ENCODE data around the gene ZBTB7C. TPM values are rescaled to one million over a fixed set of nuclear protein-coding genes. Genes with fewer than 3 reads are reported as not detected.
A peak's percentile ranks its signal among the peaks of the same experiment; 100 is the strongest.

ZBTB7C gene
- total and polyA plus RNA-seq, 2 donors, result 4.6 to 8.6 TPM

DNA sequence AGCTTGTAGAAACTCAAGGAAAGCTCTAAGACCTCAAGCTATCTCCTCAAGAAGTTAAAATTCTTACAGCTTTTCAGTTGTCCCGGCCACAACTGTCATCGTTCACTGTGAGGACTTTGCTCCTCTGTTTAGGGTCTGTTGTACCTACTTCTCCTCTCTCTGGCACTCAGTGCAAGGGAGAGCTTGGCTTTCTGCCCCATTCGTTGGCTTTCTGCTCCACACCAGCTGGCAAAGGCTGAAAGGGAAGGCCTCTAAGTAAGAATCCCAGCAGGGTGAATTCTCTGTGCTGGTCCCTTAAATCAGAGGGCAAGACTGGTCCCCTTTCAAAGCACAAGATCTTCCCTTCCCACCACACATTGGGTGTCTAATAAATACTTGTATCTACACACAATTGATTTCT lies 17.3 kb downstream of the ZBTB7C start:
- H3K36me3 ChIP-seq (ENCODE audit: insufficient read depth), result no peaks in the 10 kb centered on the region
- DNase-seq (ENCODE audit: extremely low spot score), result no peak
- H3K4me1 ChIP-seq (ENCODE audit: insufficient read depth), result peaks cover 2% of the 10 kb centered on the region
- WGBS, result 59% methylated on average over 3 of the region's 3 CpGs
- no peak overlapping the region for H3K27ac ChIP-seq (ENCODE audit: low read depth)
- no peak overlapping the region for H3K4me3 ChIP-seq (ENCODE audit: low read depth, low read length)

DNA sequence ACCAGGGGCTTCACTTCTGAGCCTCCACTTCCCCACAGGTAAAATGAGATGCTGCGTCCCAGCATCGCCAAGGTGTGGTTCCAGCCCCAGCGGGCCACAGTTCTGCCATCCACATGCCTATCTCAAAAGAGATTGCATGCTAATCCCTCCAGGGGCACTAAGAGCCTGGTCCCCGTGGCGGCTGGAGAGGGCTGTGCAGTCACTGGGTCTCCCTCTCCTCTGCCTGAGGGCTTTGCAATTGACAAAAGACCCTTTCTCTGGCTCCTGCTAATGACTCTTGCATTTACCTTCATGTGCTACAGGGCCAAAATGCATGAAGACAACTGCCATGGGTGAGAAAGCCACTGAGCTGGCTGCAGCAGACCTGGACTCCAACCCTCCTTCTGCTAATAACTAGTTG lies 18.5 kb downstream of the ZBTB7C start:
- Histone ChIP-seq H3K36me3 (ENCODE audit: insufficient read depth) (no peaks in the 10 kb centered on the region), H3K4me3 (ENCODE audit: low read depth, low read length) (no peak overlapping the region), H3K4me1 (ENCODE audit: insufficient read depth) (peaks cover 2% of the 10 kb centered on the region), H3K27ac (ENCODE audit: low read depth) (no peak overlapping the region)
- no peak for DNase-seq (ENCODE audit: extremely low spot score)
- 84% methylated on average over 5 of the region's 5 CpGs for WGBS

DNA sequence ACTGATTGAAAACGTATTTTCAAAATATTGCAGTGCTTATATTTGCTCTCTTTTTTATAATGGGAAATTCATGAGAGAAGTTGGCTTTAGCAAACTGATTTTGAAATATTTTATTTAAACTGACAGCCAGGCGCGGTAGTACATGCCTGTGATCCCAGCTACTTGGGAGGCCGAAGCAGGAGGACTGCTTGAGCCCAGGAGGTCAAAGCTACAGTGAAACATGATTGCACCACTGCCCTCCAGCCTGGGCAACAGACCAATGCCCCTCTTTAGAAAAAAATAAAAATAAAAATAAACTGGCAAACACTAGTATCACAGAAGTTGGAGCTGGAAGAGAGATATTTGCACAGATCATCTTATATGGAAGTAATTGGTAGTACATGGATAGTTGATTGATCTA lies 20.7 kb downstream of the ZBTB7C start:
- H3K4me3 ChIP-seq (ENCODE audit: low read depth, low read length), result no peak overlapping the region
- WGBS, result 82% methylated on average over 4 of the region's 4 CpGs
- H3K36me3 ChIP-seq (ENCODE audit: insufficient read depth), result no peaks in the 10 kb centered on the region
- no peak for DNase-seq (ENCODE audit: extremely low spot score)
- peaks cover 1% of the 10 kb centered on the region for H3K4me1 ChIP-seq (ENCODE audit: insufficient read depth)
- H3K27ac ChIP-seq (ENCODE audit: low read depth), result no peak overlapping the region

DNA sequence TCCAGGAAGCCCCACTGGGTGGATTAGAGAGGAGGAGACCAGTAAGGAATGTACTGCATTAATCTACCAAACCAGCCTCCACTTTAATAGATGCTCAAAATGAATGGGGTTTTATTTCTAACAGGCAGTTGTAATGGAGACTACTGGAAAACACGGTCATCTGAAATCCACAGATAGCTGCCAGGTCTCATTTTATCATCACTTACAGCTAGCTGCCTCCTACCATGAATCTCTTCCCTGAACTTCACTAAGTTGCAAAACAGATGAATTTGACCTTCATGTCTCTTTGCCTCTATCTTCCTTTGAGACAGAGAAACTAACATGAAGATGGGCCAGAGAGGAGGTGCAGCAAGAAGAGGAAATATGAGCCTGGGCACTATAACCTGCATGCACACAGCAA lies 21.9 kb downstream of the ZBTB7C start:
- Histone ChIP-seq H3K4me1 (ENCODE audit: insufficient read depth) (no peaks in the 10 kb centered on the region), H3K4me3 (ENCODE audit: low read depth, low read length) (no peak overlapping the region), H3K36me3 (ENCODE audit: insufficient read depth) (no peaks in the 10 kb centered on the region), H3K27ac (ENCODE audit: low read depth) (no peak overlapping the region)
- WGBS, result 45% methylated on average over 1 of the region's 1 CpG
- no peak for DNase-seq (ENCODE audit: extremely low spot score)

DNA sequence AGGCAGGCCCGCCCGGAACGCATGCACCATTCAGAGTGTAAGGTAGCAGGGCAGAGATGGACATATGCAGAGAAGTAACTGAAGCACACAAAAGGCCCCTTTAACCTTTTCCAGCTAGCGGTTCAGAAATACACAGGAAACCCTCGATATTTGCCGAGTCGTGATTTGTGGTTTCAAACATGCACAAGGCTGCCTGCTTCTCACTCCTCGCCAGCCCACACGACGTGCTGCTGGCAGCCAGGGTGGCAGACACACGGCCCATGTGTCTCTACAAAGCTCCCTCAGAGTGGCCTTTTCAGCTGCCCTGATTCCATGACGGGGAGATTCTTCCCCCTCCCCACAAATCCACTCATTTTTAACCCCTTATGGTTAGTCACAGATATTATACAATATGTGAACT lies 23.6 kb downstream of the ZBTB7C start:
- H3K27ac ChIP-seq (ENCODE audit: low read depth), result no peak overlapping the region
- H3K4me3 ChIP-seq (ENCODE audit: low read depth, low read length), result no peak overlapping the region
- no peak for DNase-seq (ENCODE audit: extremely low spot score)
- WGBS, result 69% methylated on average over 12 of the region's 12 CpGs
- H3K36me3 ChIP-seq (ENCODE audit: insufficient read depth), result no peaks in the 10 kb centered on the region
- no peaks in the 10 kb centered on the region for H3K4me1 ChIP-seq (ENCODE audit: insufficient read depth)

DNA sequence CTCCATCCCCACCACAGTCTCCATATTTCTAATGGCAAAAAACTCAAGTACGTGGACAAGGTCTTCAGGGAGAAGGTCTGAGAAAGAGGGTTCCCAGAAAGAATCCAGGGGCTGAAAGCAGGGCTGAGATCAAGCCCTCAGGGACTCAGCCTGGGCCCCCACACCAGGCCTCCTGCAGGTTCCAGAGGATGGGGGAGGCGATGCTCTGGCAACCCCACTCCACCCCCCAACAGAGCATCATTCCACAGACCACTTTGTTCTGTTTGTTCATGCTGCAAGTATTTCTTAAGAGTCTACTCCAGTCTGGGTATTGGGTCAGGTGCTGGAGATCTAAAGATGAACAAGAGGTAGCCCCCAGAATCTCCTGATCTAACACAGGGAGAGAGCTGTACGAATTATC lies 32.2 kb downstream of the ZBTB7C start:
- no peaks in the 10 kb centered on the region for H3K36me3 ChIP-seq (ENCODE audit: insufficient read depth)
- no peaks in the 10 kb centered on the region for H3K4me1 ChIP-seq (ENCODE audit: insufficient read depth)
- H3K4me3 ChIP-seq (ENCODE audit: low read depth, low read length), result no peak overlapping the region
- 75% methylated on average over 3 of the region's 3 CpGs for whole genome bisulfite sequencing
- no peak overlapping the region for H3K27ac ChIP-seq (ENCODE audit: low read depth)
- DNase-seq (ENCODE audit: extremely low spot score), result no peak

DNA sequence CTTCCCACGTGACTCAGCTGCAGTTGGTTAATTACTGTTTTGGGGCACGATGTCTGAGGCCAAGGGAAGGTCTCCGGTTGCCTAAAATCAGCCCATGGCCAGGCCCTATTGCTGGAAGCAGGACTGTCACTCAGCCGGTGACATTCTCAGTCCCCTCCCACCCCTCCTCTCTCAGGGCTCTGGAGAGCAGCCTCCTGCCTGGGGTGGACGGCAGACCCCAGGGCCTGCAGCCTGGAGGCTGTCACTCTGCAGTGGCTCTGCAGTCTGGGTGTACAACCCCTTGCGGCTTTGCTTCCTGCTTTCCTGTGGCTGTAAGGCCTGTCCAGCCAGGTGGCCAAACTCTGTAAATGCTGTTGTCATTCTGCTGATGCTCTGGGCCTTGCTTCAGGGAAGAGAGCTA lies 32.8 kb downstream of the ZBTB7C start:
- DNase-seq (ENCODE audit: extremely low spot score), result no peak
- 51% methylated on average over 6 of the region's 6 CpGs for WGBS
- no peak overlapping the region for H3K4me3 ChIP-seq (ENCODE audit: low read depth, low read length)
- no peaks in the 10 kb centered on the region for H3K36me3 ChIP-seq (ENCODE audit: insufficient read depth)
- no peaks in the 10 kb centered on the region for H3K4me1 ChIP-seq (ENCODE audit: insufficient read depth)
- no peak overlapping the region for H3K27ac ChIP-seq (ENCODE audit: low read depth)

DNA sequence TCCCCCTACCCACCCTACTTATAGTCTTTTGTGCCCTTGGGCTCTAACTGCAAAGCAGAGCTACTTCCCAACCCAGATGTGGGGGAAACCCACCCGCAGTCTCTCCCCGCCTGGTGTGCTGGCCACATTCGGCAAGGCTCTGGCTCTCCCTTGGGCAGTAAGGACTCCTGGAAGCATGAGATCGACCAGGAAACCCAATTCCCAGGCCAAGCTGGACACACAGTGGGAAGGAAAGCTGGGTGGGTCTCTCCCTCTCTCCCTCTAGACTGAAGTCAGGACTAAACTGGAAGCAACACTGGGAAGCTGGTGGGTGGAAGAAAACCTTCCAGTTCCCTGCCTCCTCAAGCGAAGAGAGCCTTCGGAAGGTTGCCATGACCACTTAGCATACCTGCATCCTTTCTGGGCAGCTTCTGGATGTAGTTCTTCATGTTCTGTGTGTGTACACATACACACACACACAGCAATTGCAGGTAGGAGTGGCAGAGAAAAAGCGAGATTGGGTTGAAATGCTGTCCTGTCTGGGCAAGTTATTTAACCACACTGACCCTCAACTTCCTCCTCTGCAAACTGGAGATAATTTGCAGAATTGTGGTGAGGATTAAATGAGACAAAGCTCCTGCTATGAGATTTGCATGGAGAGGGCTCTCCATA lies 33.9 kb downstream of the ZBTB7C start:
- Histone ChIP-seq H3K4me3 (ENCODE audit: low read depth, low read length) (no peak overlapping the region), H3K36me3 (ENCODE audit: insufficient read depth) (no peaks in the 10 kb centered on the region), H3K4me1 (ENCODE audit: insufficient read depth) (no peaks in the 10 kb centered on the region), H3K27ac (ENCODE audit: low read depth) (peak overlapping the region; percentile 35)
- no peak for DNase-seq (ENCODE audit: extremely low spot score)
- WGBS, result 73% methylated on average over 7 of the region's 7 CpGs

DNA sequence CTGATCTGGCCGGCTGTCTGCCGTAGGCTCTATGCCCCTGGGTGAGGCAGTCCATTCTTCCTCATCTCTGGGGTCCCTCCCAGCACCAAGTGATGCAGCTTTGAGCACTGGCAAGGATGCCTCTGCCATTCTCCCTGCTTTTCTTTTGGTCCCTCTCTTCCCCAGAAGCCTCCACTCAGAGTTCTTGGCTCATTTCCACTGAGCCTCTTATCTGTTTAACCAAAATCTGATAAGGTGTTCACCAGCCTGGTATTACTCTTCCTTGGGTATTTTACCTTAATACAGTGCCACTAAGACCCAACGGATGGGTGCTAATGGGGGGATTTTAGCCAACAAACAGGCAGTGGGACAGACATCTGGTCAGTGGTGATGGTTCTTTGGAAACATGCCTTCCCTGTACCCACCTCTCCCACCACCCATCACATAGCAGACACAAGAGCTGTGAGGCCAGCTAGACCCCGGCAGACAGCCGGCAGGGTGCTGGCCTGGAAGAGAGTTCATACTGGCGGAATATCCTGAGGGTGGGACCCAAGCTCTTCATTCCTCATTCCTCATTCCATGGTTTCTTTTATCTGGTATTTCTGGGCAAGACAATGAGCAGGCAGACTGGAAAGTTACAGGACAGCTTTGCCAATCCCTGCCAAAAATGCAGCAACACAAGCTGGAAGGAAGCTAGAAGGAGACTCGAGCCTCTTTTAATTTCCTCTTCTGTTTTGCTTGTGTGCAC lies 34.6 kb downstream of the ZBTB7C start:
- Histone ChIP-seq H3K4me3 (ENCODE audit: low read depth, low read length) (no peak overlapping the region), H3K36me3 (ENCODE audit: insufficient read depth) (no peaks in the 10 kb centered on the region), H3K27ac (ENCODE audit: low read depth) (peak overlapping the region; percentile 35), H3K4me1 (ENCODE audit: insufficient read depth) (no peaks in the 10 kb centered on the region)
- WGBS, result 47% methylated on average over 7 of the region's 7 CpGs
- no peak for DNase-seq (ENCODE audit: extremely low spot score)

DNA sequence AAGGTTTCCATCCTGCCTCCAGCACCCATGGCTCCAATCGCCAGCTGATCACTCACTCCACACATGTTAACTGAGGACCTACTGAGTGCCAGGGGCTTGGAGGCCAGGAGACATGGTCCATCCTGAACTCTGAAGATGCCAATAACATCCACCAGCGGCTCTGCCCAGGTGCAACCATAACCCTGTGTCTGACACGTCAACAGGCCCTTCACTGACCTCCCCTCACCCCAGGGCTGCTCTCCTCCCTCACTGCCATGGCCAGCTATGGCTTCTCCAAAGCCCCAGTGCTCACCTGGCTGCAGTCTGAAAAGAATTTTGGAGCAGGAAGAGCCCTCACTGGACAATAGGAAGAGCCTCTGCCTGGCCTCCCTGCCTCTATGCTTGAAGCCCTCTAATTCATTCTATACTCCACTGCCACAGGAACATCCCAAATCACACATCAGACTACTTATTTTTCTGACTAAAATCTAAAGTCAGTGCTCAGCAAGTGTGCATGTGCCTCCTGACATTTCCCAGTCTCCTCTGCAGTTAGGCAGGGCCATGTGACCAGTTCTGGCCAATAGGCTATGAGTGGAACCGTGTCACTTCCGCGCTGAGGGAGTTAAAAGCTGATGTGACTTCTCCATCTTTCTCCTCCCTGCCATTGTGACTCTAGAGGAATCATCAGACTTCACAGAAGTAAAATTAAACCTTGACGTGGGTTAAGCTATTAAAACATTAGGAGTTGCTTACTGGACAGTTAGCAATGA lies 37.2 kb downstream of the ZBTB7C start:
- Histone ChIP-seq H3K4me3 (ENCODE audit: low read depth, low read length) (no peak overlapping the region), H3K27ac (ENCODE audit: low read depth) (no peak overlapping the region), H3K36me3 (ENCODE audit: insufficient read depth) (no peaks in the 10 kb centered on the region), H3K4me1 (ENCODE audit: insufficient read depth) (no peaks in the 10 kb centered on the region)
- DNase-seq (ENCODE audit: extremely low spot score), result no peak
- WGBS, result 93% methylated on average over 7 of the region's 7 CpGs

DNA sequence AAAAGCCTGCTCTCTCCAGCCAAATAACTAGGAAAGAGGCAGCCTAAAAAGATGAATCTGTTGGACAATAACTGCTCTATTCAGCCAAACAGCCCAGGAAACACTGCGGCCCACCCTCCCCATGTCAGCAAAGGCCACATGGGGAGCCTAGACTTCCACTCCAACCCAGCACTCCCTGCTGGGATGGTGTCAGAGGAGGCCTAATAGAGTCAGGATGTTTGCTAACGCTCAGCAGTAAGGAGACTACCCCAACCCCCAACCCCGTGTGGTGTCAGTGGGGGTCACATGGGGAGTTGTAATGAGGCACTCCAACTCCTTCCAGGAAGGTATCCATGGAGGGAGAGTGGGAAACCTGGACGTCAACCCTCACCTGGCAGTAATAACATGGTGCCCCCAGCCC lies 41.6 kb downstream of the ZBTB7C start:
- DNase-seq (ENCODE audit: extremely low spot score), result no peak
- no peaks in the 10 kb centered on the region for H3K36me3 ChIP-seq (ENCODE audit: insufficient read depth)
- no peak overlapping the region for H3K27ac ChIP-seq (ENCODE audit: low read depth)
- H3K4me3 ChIP-seq (ENCODE audit: low read depth, low read length), result no peak overlapping the region
- WGBS, result 64% methylated on average over 4 of the region's 4 CpGs
- no peaks in the 10 kb centered on the region for H3K4me1 ChIP-seq (ENCODE audit: insufficient read depth)

DNA sequence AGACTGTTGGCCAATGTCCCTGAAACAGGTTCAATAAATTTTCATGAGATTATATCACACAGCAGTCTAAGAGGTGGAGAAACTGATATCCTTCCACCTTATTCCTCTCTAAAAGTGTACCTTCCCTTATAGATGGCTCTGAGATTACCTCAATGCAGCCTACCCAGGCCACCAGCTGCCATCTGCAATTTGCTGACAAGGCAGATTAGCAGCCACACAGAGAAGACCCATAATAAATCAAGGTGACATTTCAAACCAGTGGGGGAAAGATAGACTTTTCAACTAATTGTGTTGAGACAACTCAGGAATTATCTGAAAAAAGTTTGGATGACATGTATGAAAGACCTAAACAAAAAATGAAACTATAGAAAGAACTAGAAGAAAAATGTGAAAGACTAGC lies 43.2 kb downstream of the ZBTB7C start:
- Histone ChIP-seq H3K27ac (ENCODE audit: low read depth) (no peak overlapping the region), H3K4me3 (ENCODE audit: low read depth, low read length) (no peak overlapping the region), H3K36me3 (ENCODE audit: insufficient read depth) (no peaks in the 10 kb centered on the region), H3K4me1 (ENCODE audit: insufficient read depth) (no peaks in the 10 kb centered on the region)
- DNase-seq (ENCODE audit: extremely low spot score), result no peak

DNA sequence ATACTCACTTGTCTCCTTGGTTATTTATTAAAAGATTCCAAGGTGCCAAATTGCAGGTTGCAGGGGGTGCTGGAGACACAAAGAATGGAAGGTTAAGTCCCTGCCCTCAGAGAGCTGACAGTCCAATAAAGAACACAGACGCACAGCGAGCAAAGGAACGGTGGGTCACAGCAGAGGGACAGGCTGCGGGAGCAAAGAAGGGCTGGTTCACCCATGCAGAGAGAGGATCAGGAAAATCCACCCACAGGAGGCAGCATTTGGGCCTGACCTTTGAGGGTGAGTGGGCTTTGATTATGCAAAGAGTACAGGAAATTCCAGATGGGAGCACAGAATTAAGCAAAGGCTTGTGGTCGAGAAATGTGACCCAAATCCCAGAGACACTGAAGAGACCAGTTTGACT lies 45.0 kb downstream of the ZBTB7C start:
- Histone ChIP-seq H3K27ac (ENCODE audit: low read depth) (no peak overlapping the region), H3K4me1 (ENCODE audit: insufficient read depth) (no peaks in the 10 kb centered on the region), H3K36me3 (ENCODE audit: insufficient read depth) (no peaks in the 10 kb centered on the region), H3K4me3 (ENCODE audit: low read depth, low read length) (no peak overlapping the region)
- no peak for DNase-seq (ENCODE audit: extremely low spot score)
- 92% methylated on average over 5 of the region's 5 CpGs for WGBS

DNA sequence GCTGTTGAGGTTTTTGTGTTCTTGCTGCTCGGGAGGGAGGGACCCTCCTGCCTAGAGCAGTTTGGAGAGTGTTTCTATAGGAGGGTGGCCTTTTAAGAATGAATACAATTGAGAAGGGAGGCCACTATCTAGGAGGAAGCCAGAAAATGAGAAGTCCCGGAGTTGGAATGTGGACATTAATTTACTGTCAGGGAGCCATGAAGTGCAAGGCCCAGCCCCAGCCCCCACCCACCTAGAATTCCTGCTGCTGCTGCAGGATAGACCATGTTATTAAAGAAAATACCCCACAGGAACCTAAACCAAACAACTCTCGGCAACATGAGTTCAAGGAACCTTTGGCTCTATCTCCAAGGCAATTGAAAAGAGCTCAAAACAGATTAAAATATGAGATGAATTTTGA lies 46.0 kb downstream of the ZBTB7C start:
- no peak for DNase-seq (ENCODE audit: extremely low spot score)
- WGBS, result 50% methylated on average over 3 of the region's 3 CpGs
- Histone ChIP-seq H3K4me3 (ENCODE audit: low read depth, low read length) (no peak overlapping the region), H3K36me3 (ENCODE audit: insufficient read depth) (no peaks in the 10 kb centered on the region), H3K4me1 (ENCODE audit: insufficient read depth) (no peaks in the 10 kb centered on the region), H3K27ac (ENCODE audit: low read depth) (no peak overlapping the region)

Data from urinary bladder (tissue), 4 donors.